ENCODE results near the gene SPATA20. TPM values are rescaled to one million over a fixed set of nuclear protein-coding genes. Genes with fewer than 3 reads are reported as not detected.

Gene SPATA20
- total RNA-seq, 1 donor from 2014 or later, result 58.1 TPM

GRCh38 chr17:50521514-50521913 lies 25.5 kb upstream of the SPATA20 start:
- H3K4me1 Mint-ChIP-seq (ENCODE audit: unreplicated experiment), result peaks cover 17% of the 10 kb centered on the region
- no peak for DNase-seq (ENCODE audit: extremely low spot score, unreplicated experiment)
- H3K27me3 Mint-ChIP-seq (ENCODE audit: unreplicated experiment), result no peaks in the 10 kb centered on the region
- H3K36me3 Mint-ChIP-seq (ENCODE audit: unreplicated experiment), result no peaks in the 10 kb centered on the region
- H3K4me3 Mint-ChIP-seq (ENCODE audit: unreplicated experiment), result no peak overlapping the region
- no peak overlapping the region for H3K27ac Mint-ChIP-seq (ENCODE audit: unreplicated experiment)
- no peak for TF ChIP-seq CTCF (IDR thresholded peaks at IDR 0.05)
- H3K9me3 Mint-ChIP-seq (ENCODE audit: unreplicated experiment), result no peaks in the 10 kb centered on the region

- DNase-seq (ENCODE audit: extremely low spot score, unreplicated experiment), result no peak
- H3K4me1 Mint-ChIP-seq (ENCODE audit: unreplicated experiment), result peaks cover 7% of the 10 kb centered on the region
- no peak for TF ChIP-seq CTCF (IDR thresholded peaks at IDR 0.05)
- no peak overlapping the region for H3K27ac Mint-ChIP-seq (ENCODE audit: unreplicated experiment)
- no peak overlapping the region for H3K4me3 Mint-ChIP-seq (ENCODE audit: unreplicated experiment)
- no peaks in the 10 kb centered on the region for H3K27me3 Mint-ChIP-seq (ENCODE audit: unreplicated experiment)
- no peaks in the 10 kb centered on the region for H3K9me3 Mint-ChIP-seq (ENCODE audit: unreplicated experiment)
- no peaks in the 10 kb centered on the region for H3K36me3 Mint-ChIP-seq (ENCODE audit: unreplicated experiment)
These were observed 24.2 kb upstream of the SPATA20 start for GRCh38 chr17:50522766-50523165.

GRCh38 chr17:50523208-50523607 lies 23.8 kb upstream of the SPATA20 start:
- TF ChIP-seq CTCF (IDR thresholded peaks at IDR 0.05), result no peak
- Mint-ChIP-seq H3K36me3 (ENCODE audit: unreplicated experiment) (no peaks in the 10 kb centered on the region), H3K9me3 (ENCODE audit: unreplicated experiment) (no peaks in the 10 kb centered on the region), H3K4me1 (ENCODE audit: unreplicated experiment) (peaks cover 7% of the 10 kb centered on the region), H3K27me3 (ENCODE audit: unreplicated experiment) (no peaks in the 10 kb centered on the region), H3K4me3 (ENCODE audit: unreplicated experiment) (no peak overlapping the region), H3K27ac (ENCODE audit: unreplicated experiment) (no peak overlapping the region)
- no peak for DNase-seq (ENCODE audit: extremely low spot score, unreplicated experiment)

GRCh38 chr17:50524838-50525237 lies 22.1 kb upstream of the SPATA20 start:
- no peak for DNase-seq (ENCODE audit: extremely low spot score, unreplicated experiment)
- Mint-ChIP-seq H3K4me1 (ENCODE audit: unreplicated experiment) (no peaks in the 10 kb centered on the region), H3K27ac (ENCODE audit: unreplicated experiment) (no peak overlapping the region), H3K27me3 (ENCODE audit: unreplicated experiment) (peaks cover 8% of the 10 kb centered on the region), H3K9me3 (ENCODE audit: unreplicated experiment) (no peaks in the 10 kb centered on the region), H3K4me3 (ENCODE audit: unreplicated experiment) (no peak overlapping the region), H3K36me3 (ENCODE audit: unreplicated experiment) (no peaks in the 10 kb centered on the region)
- no peak for TF ChIP-seq CTCF (IDR thresholded peaks at IDR 0.05)

- DNase-seq (ENCODE audit: extremely low spot score, unreplicated experiment), result no peak
- Mint-ChIP-seq H3K36me3 (ENCODE audit: unreplicated experiment) (no peaks in the 10 kb centered on the region), H3K4me1 (ENCODE audit: unreplicated experiment) (no peaks in the 10 kb centered on the region), H3K27me3 (ENCODE audit: unreplicated experiment) (peaks cover 28% of the 10 kb centered on the region), H3K9me3 (ENCODE audit: unreplicated experiment) (no peaks in the 10 kb centered on the region), H3K27ac (ENCODE audit: unreplicated experiment) (no peak overlapping the region), H3K4me3 (ENCODE audit: unreplicated experiment) (no peak overlapping the region)
- TF ChIP-seq CTCF (IDR thresholded peaks at IDR 0.05), result no peak
These were observed 19.7 kb upstream of the SPATA20 start for GRCh38 chr17:50527155-50527762.
